Ectodermal cell (in vitro differentiated cells): Measurements from ENCODE around the gene PTPRN2.

Experiments used
- H3K27ac ChIP-seq: 2 replicates; pipeline ENCODE4 v1.7.0; 2013; ENCODE audit warnings: mild to moderate bottlenecking, low read depth, low read length; ENCODE audit not compliant: insufficient read depth, poor library complexity, severe bottlenecking
- H3K27me3 ChIP-seq: 2 replicates; pipeline ENCODE4 v1.7.0; 2013; ENCODE audit warnings: mild to moderate bottlenecking, low read length; ENCODE audit not compliant: insufficient read depth, control insufficient read depth, poor library complexity, severe bottlenecking
- H3K36me3 ChIP-seq: one replicate; pipeline ENCODE4 v1.7.0; 2013; ENCODE audit warnings: low read length; ENCODE audit not compliant: control insufficient read depth, insufficient read depth
- H3K4me1 ChIP-seq: one replicate; pipeline ENCODE4 v1.7.0; 2013; ENCODE audit warnings: low read length; ENCODE audit not compliant: control insufficient read depth, insufficient read depth
- H3K4me3 ChIP-seq: 2 replicates; pipeline ENCODE4 v1.7.0; 2013; ENCODE audit warnings: low read depth, low read length, control low read depth; ENCODE audit not compliant: insufficient read depth
- H3K9me3 ChIP-seq: 2 replicates; pipeline ENCODE4 v1.7.0; 2013; ENCODE audit warnings: mild to moderate bottlenecking, low read length, moderate library complexity; ENCODE audit not compliant: control insufficient read depth
- WGBS, 2 experiments: methylation state at CpG; one replicate each; pipeline ENCODE4 v1.1.7; 2013; ENCODE audit warnings: missing lambda C conversion rate in 2 of 2; 5-methylcytosine and 5-hydroxymethylcytosine counted together

The PTPRN2 gene

DNA sequence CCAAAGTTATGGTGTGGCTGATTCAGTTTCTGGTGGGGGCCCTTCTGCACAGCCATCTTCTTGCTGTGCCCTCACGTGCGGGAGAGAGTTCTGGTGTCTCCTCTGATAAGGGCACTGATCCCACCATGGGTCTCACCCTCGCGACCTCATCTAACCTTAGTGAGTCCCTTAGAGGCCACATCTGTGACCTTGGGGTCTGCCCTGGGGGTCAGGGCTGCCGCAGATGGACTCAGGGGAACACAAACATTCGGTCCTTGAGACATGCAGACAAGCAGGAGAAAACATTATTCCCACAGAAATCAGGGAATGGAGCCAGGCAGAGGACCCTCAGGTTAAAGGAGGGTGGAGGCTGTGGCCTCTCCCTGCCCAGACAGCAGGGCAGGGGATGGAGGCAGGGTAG is 1072.9 kb downstream of the PTPRN2 start:
- no peak overlapping the region for H3K4me3 ChIP-seq
- H3K4me1 ChIP-seq = no peaks in the 10 kb centered on the region
- WGBS, 2 experiments = 79 to 82% methylated on average over 6 of the region's 6 CpGs
- H3K9me3 ChIP-seq = peaks cover 10% of the 10 kb centered on the region
- no peaks in the 10 kb centered on the region for H3K36me3 ChIP-seq
- no peak overlapping the region for H3K27ac ChIP-seq
- H3K27me3 ChIP-seq = no peaks in the 10 kb centered on the region

DNA sequence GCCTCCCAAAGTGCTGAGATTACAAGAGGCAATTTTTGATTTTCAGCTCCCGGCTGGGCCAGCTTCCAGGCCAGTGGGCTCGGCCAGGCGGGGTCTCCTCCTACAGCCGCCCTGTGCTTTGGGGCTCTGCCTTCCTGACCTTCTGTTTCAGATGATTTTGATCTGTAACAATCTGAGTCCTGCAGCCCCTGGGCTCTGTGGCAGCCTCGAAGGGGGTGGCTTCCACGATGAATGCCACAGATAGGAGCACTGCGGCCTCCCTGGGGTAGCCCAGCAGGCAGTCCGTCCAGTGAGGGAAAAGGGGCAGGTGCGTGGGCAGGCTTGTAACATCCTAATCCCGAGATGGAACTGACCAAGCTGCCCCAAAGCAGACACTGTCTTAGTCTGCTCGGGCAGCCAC is 1073.3 kb downstream of the PTPRN2 start:
- Histone ChIP-seq H3K36me3 (no peaks in the 10 kb centered on the region), H3K4me3 (no peak overlapping the region), H3K9me3 (peaks cover 9% of the 10 kb centered on the region), H3K4me1 (no peaks in the 10 kb centered on the region), H3K27me3 (no peaks in the 10 kb centered on the region), H3K27ac (no peak overlapping the region)
- WGBS, 2 experiments = 76 to 81% methylated on average over 11 of the region's 11 CpGs

DNA sequence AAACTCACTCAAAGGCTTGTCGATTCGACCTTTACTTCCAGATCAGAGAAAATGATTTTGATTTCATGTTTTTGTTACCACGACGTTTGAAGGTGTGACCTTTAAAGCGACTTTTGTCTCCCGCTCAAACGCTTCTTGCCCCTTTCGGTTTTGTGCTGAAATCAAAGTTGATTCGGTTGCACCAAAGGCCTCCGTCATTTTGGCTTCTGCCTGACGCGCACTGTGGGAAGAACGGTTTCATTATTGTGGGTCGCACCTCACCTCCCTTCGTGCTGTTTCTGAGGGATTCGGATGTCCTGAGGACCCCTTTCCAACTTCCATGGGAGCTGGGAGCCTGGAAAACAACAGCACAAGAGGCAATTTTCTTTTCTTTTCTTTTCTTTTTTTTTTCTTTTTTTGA is 1073.9 kb downstream of the PTPRN2 start:
- WGBS, 2 experiments = 88% methylated on average over 16 of the region's 16 CpGs
- H3K4me3 ChIP-seq = no peak overlapping the region
- H3K4me1 ChIP-seq = no peaks in the 10 kb centered on the region
- H3K27me3 ChIP-seq = no peaks in the 10 kb centered on the region
- H3K27ac ChIP-seq = no peak overlapping the region
- peaks cover 5% of the 10 kb centered on the region for H3K9me3 ChIP-seq
- no peaks in the 10 kb centered on the region for H3K36me3 ChIP-seq

DNA sequence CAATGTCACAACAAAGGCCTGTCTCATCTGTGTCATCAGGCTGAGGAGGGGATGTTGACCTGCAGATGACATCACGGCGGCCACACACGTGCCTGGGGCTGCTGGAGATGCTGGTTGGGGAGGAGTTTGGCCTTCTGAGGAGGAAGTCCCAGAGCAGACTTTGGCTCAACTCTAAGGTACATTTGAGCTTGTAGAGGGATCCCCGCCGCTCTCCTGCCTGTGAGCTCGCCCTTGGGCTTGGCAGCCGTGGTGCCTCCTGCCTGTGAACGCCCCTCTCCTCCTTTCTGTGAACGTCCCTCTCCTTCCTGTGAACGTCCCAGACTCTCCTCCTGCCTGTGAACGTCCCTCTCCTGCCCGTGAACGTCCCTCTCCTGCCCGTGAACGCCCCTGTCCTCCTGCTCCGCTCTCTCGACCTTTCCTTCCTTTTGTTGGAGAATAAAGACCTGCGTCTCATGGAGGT is 1074.4 kb downstream of the PTPRN2 start:
- H3K27me3 ChIP-seq = no peaks in the 10 kb centered on the region
- H3K4me1 ChIP-seq = no peaks in the 10 kb centered on the region
- H3K36me3 ChIP-seq = no peaks in the 10 kb centered on the region
- H3K27ac ChIP-seq = no peak overlapping the region
- 65 to 70% methylated on average over 18 of the region's 18 CpGs for WGBS, 2 experiments
- H3K4me3 ChIP-seq = no peak overlapping the region
- peaks cover 9% of the 10 kb centered on the region for H3K9me3 ChIP-seq

DNA sequence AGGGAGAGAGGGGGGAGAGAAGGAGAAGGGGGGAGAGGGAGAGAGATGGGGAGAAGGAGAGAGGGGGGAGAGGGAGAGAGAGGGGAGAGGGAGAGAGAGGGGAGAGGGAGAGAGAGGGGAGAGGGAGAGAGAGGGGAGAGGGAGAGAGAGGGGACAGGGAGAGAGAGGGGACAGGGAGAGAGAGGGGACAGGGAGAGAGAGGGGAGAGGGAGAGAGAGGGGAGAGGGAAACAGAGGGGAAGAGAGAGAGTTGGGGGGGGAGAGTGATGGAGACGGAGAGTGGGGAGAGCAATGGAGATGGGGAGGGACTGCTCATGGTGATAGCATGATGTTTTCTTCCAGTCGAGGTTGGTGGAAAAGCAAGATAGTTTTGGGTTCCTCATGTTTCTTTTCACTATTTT is 1078.4 kb downstream of the PTPRN2 start:
- 73 to 82% methylated on average over 2 of the region's 2 CpGs for WGBS, 2 experiments
- no peaks in the 10 kb centered on the region for H3K27me3 ChIP-seq

DNA sequence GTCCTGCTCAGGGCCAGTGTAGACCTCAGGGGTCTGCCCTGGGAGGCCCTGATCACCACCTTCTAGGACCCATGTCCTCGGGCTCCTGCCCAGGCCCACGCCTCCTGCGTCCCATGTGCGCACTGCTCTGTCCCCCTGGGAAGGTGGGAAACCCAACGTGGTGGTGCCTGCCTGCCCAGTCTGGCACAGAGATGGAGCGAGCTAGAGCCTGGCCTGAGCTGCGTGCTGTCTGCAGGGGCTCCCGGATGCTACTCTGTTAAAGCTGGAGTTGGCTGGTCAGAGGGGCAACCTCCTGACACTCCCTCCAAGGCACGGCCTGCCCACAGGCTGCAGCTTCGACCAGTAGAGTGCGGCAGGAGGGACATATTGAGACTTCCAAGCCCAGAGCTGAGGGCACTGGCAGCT is 1079.1 kb downstream of the PTPRN2 start:
- Histone ChIP-seq H3K4me1 (no peaks in the 10 kb centered on the region), H3K36me3 (no peaks in the 10 kb centered on the region), H3K27me3 (no peaks in the 10 kb centered on the region), H3K27ac (no peak overlapping the region), H3K9me3 (peaks cover 10% of the 10 kb centered on the region), H3K4me3 (no peak overlapping the region)
- 79% methylated on average over 11 of the region's 11 CpGs for WGBS, 2 experiments

More for the DNA sequence above, 1078.4 kb downstream of the PTPRN2 start:
- Histone ChIP-seq H3K4me3 (no peak overlapping the region), H3K27ac (no peak overlapping the region), H3K9me3 (peaks cover 10% of the 10 kb centered on the region), H3K4me1 (no peaks in the 10 kb centered on the region), H3K36me3 (no peaks in the 10 kb centered on the region)

DNA sequence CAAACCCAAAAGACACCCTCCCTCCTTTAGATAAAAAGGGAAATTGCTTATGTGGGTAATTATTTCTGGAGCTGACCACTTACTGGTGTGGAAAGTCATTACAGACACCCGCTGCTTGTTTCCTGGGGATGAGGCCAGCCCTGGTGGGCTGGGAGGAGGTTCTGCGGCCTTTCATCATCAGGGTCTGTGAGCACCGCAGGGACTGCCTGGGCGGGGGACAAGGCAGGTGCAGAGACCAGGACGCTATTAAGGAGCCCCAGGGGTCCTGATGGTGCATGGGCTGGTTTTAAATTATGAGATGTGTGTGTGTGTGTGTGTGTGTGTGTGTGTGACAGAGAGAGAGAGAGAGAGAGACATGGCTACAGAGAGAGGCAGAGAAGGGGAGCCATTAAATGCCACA is 1079.6 kb downstream of the PTPRN2 start:
- WGBS, 2 experiments = 74 to 75% methylated on average over 5 of the region's 5 CpGs
- no peaks in the 10 kb centered on the region for H3K36me3 ChIP-seq
- H3K27ac ChIP-seq = no peak overlapping the region
- H3K9me3 ChIP-seq = peaks cover 10% of the 10 kb centered on the region
- H3K27me3 ChIP-seq = no peaks in the 10 kb centered on the region
- H3K4me3 ChIP-seq = no peak overlapping the region
- H3K4me1 ChIP-seq = no peaks in the 10 kb centered on the region

DNA sequence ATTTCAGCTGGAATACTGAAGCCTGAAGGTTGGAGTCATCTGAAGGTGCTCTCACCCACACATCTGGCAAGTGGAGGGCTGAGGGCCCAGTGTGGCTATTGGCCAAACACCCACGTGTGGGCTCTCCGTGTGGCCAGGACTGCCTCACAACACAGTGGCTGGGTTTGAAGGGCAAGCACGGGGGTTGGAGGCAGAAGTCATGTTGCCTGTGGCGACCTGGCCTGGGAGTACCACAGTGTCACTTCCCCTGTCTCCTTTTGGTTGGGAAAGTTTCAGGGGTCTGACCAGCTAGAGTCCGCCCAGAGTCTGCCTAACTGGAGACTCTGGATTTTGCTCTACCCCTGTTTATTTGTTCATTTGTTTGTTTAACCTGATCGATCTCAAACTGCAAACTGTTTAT is 1081.4 kb downstream of the PTPRN2 start:
- 61 to 67% methylated on average over 6 of the region's 6 CpGs for WGBS, 2 experiments
- no peak overlapping the region for H3K27ac ChIP-seq
- no peaks in the 10 kb centered on the region for H3K27me3 ChIP-seq
- no peaks in the 10 kb centered on the region for H3K36me3 ChIP-seq
- peaks cover 14% of the 10 kb centered on the region for H3K9me3 ChIP-seq
- H3K4me3 ChIP-seq = no peak overlapping the region
- H3K4me1 ChIP-seq = no peaks in the 10 kb centered on the region

DNA sequence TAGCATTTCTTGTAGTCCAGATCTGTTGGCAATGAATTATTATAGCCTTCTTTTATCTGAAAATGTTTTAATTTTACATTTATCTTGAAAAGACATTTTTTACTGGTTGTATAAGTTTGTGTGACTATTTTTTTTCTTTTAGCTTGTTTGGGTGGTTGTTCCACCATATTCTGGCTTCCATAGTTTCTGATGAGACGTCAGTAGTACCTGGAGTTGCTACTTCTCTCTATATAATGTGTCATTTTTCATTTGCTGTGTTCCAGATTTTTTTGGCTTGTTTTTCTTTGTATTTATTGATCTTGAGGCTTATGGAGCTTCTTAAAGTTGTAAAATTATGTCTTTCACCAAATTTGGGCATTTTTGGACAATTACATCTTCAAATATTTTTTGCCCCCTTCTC is 1082.0 kb downstream of the PTPRN2 start:
- no peak overlapping the region for H3K4me3 ChIP-seq
- H3K36me3 ChIP-seq = no peaks in the 10 kb centered on the region
- H3K27ac ChIP-seq = no peak overlapping the region
- WGBS, 2 experiments = no CpG with 5 or more reads among the region's 1 CpG
- H3K27me3 ChIP-seq = no peaks in the 10 kb centered on the region
- H3K9me3 ChIP-seq = peaks cover 14% of the 10 kb centered on the region
- no peaks in the 10 kb centered on the region for H3K4me1 ChIP-seq

DNA sequence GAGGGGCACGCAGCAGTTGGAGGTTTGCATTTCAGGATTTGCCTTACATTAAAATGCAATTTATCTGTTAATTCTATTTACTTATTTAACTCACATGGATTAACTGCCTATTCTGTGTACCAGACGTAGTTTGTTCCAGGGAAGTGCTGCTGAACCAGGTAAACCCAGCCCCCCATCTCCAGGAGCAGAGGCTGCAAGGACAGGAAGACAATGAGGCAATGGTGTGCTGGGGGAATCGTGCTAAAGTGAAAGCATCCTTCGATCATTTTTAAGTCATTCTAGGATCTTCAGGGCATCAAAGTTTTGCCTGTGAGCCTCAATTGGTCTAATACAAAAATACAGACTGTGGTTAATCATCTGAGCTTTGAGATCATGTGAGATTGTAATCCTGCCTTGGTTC is 1084.4 kb downstream of the PTPRN2 start:
- 81 to 83% methylated on average over 4 of the region's 4 CpGs for WGBS, 2 experiments
- Histone ChIP-seq H3K4me1 (no peaks in the 10 kb centered on the region), H3K27ac (no peak overlapping the region), H3K9me3 (peaks cover 13% of the 10 kb centered on the region), H3K27me3 (no peaks in the 10 kb centered on the region), H3K36me3 (no peaks in the 10 kb centered on the region), H3K4me3 (no peak overlapping the region)

DNA sequence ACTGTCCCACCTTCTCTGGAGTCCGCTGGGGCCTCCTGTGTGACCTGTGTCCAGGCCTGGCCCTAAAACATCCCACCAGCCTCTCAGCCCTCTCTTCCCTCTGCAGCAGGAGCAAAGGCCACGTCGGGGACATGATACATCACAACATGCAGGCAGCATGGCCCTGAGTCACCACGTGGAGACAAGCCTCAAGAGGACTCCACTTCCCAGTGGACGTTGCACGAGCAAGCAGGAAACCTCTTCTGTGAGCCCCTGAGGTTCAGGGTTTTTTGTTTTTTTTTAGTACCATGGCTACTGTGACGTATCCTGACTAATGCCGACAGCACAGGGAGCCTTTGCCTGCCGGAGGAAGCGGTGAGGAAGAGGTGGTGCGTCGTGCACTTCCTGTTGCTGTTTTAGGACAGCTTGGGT is 1084.9 kb downstream of the PTPRN2 start:
- H3K4me1 ChIP-seq = no peaks in the 10 kb centered on the region
- no peaks in the 10 kb centered on the region for H3K27me3 ChIP-seq
- H3K27ac ChIP-seq = no peak overlapping the region
- 71 to 73% methylated on average over 12 of the region's 12 CpGs for WGBS, 2 experiments
- no peaks in the 10 kb centered on the region for H3K36me3 ChIP-seq
- peaks cover 13% of the 10 kb centered on the region for H3K9me3 ChIP-seq
- no peak overlapping the region for H3K4me3 ChIP-seq
